ENCODE results near the gene EDNRA. TPM values are rescaled to one million over a fixed set of nuclear protein-coding genes. Genes with fewer than 3 reads are reported as not detected.

EDNRA gene
- total and polyA plus RNA-seq, 9 of the 15 experiments (the other 6 are each of a cell fraction or from before 2014, with no cell fraction given) = not detected

GRCh38 chr4:147465461-147465860 lies 15.4 kb upstream of the EDNRA start:
- CTCF ChIA-PET (ENCODE audit: low intra/inter-chr PET ratio) = no interaction called here
- Histone ChIP-seq H3K79me2 (ENCODE audit: control insufficient read depth, insufficient read depth, low read length) (no peaks in the 10 kb centered on the region), H2AFZ (ENCODE audit: low read depth, low read length) (no peak overlapping the region), H3K36me3 (ENCODE audit: control insufficient read depth, insufficient read depth, low read length) (no peaks in the 10 kb centered on the region), H3K27me3 (ENCODE audit: control insufficient read depth in 2 of 2, insufficient read depth in 2 of 2, low read length in 2 of 2) (no peaks in the 10 kb centered on the region), H3K9me3 (replicated peaks; ENCODE audit: control insufficient read depth, insufficient read depth, low read depth, low read length) (no peaks in the 10 kb centered on the region), H3K4me2 (ENCODE audit: insufficient read depth, low read length) (no peak overlapping the region), H3K9me1 (ENCODE audit: control insufficient read depth, insufficient read depth, low read length) (no peaks in the 10 kb centered on the region), H4K20me1 (replicated peaks; ENCODE audit: control insufficient read depth, insufficient read depth, low read length) (no peaks in the 10 kb centered on the region), H3K4me1 (replicated peaks in 1 of 2; ENCODE audit: control insufficient read depth in 2 of 2, insufficient read depth in 2 of 2, low read length in 2 of 2) (no peaks in the 10 kb centered on the region), H3K9ac (ENCODE audit: insufficient read depth in 1 of 2, low read depth in 2 of 2, low read length in 2 of 2) (no peak overlapping the region), H3K27ac (ENCODE audit: extremely low read depth, low read depth, low read length) (no peak overlapping the region), H3K4me3 (no peak overlapping the region)
- POLR2A ChIA-PET = no interaction called here
- intact Hi-C loops (cut with micrococcal nuclease) = no loop called here
- no peak for ATAC-seq
- DNase-seq (ENCODE audit: extremely low read depth in 1 of 4, low spot score in 3 of 4) = no peak
- no TSS peak for BruUV-seq (replicated peaks)
- in situ Hi-C loops (cut with MboI) = no loop called here
- no peak for FAIRE-seq
- WGBS (ENCODE audit: insufficient coverage, low coverage, missing lambda C conversion rate) = 3% methylated on average over 2 of the region's 2 CpGs
- TF ChIP-seq, protein P1, sequence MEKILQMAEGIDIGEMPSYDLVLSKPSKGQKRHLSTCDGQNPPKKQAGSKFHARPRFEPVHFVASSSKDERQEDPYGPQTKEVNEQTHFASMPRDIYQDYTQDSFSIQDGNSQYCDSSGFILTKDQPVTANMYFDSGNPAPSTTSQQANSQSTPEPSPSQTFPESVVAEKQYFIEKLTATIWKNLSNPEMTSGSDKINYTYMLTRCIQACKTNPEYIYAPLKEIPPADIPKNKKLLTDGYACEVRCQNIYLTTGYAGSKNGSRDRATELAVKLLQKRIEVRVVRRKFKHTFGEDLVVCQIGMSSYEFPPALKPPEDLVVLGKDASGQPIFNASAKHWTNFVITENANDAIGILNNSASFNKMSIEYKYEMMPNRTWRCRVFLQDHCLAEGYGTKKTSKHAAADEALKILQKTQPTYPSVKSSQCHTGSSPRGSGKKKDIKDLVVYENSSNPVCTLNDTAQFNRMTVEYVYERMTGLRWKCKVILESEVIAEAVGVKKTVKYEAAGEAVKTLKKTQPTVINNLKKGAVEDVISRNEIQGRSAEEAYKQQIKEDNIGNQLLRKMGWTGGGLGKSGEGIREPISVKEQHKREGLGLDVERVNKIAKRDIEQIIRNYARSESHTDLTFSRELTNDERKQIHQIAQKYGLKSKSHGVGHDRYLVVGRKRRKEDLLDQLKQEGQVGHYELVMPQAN (IDR thresholded peaks at IDR 0.05; ENCODE audit: borderline replicate concordance) = no peak
- TF ChIP-seq DIDO1 (tag; IDR thresholded peaks at IDR 0.05; ENCODE audit: low read depth) = no peak
- TF ChIP-seq NONO (IDR thresholded peaks at IDR 0.05; ENCODE audit: low read depth in 2 of 2, low read length in 1 of 2) = no peak
- TF ChIP-seq, protein P2, sequence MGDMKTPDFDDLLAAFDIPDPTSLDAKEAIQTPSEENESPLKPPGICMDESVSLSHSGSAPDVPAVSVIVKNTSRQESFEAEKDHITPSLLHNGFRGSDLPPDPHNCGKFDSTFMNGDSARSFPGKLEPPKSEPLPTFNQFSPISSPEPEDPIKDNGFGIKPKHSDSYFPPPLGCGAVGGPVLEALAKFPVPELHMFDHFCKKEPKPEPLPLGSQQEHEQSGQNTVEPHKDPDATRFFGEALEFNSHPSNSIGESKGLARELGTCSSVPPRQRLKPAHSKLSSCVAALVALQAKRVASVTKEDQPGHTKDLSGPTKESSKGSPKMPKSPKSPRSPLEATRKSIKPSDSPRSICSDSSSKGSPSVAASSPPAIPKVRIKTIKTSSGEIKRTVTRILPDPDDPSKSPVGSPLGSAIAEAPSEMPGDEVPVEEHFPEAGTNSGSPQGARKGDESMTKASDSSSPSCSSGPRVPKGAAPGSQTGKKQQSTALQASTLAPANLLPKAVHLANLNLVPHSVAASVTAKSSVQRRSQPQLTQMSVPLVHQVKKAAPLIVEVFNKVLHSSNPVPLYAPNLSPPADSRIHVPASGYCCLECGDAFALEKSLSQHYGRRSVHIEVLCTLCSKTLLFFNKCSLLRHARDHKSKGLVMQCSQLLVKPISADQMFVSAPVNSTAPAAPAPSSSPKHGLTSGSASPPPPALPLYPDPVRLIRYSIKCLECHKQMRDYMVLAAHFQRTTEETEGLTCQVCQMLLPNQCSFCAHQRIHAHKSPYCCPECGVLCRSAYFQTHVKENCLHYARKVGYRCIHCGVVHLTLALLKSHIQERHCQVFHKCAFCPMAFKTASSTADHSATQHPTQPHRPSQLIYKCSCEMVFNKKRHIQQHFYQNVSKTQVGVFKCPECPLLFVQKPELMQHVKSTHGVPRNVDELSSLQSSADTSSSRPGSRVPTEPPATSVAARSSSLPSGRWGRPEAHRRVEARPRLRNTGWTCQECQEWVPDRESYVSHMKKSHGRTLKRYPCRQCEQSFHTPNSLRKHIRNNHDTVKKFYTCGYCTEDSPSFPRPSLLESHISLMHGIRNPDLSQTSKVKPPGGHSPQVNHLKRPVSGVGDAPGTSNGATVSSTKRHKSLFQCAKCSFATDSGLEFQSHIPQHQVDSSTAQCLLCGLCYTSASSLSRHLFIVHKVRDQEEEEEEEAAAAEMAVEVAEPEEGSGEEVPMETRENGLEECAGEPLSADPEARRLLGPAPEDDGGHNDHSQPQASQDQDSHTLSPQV (IDR thresholded peaks at IDR 0.05) = no peak
- TF ChIP-seq MYC (IDR thresholded peaks at IDR 0.05; ENCODE audit: low read depth, low read length) = no peak
- TF ChIP-seq MYC (CRISPR knock-in tag; IDR thresholded peaks at IDR 0.05; ENCODE audit: borderline replicate concordance, low read depth) = no peak
- TF ChIP-seq KLF10 (CRISPR knock-in tag; IDR thresholded peaks at IDR 0.05) = no peak
- no peak for TF ChIP-seq REST (IDR thresholded peaks at IDR 0.05; ENCODE audit: borderline replicate concordance)
- no peak for TF ChIP-seq REST (CRISPR knock-in tag; IDR thresholded peaks at IDR 0.05; ENCODE audit: low read depth)
